HEK293 (cell line): ENCODE data around the gene MRPL9.

Source experiments
- CTCF ChIA-PET: fragments of 350-600 bp; formaldehyde crosslinking; extraction: SDS; loops from one replicate; lab custom pipeline; 2021; ENCODE audit warnings: antibody characterized with exemption; lab: Yijun Ruan, JAX
- POLR2A ChIA-PET: fragments of 300-600 bp; formaldehyde crosslinking; extraction: SDS; loops from one replicate; lab custom pipeline; 2020; ENCODE audit warnings: antibody characterized with exemption, inconsistent platforms; lab: Yijun Ruan, JAX
- H3K27ac ChIP-seq: fragments of 200-500 bp; sonication (Bioruptor generic); 2 replicates; pipeline ENCODE4 v1.5.1; 2014; ENCODE audit warnings: low read depth, low read length, control low read depth, inconsistent platforms; ENCODE audit errors: extremely low read depth
- H3K36me3 ChIP-seq, 2 experiments: fragments of 200-500 bp in 1 of 2; sonication (Bioruptor generic) in 1 of 2; 1 replicate in 1 of 2; 2 replicates in 1 of 2; pipeline ENCODE4 v1.5.1; 2014 to 2017; ENCODE audit warnings: inconsistent platforms in 2 of 2, low read length in 2 of 2; ENCODE audit not compliant: control insufficient read depth in 2 of 2, insufficient read depth in 1 of 2
- H3K4me1 ChIP-seq: fragments of 200-500 bp; sonication (Bioruptor generic); 2 replicates; pipeline ENCODE4 v1.5.1; 2014; ENCODE audit warnings: mild to moderate bottlenecking, low read length, inconsistent platforms; ENCODE audit not compliant: control insufficient read depth, insufficient read depth
- H3K4me3 ChIP-seq: 2 replicates; pipeline ENCODE4 v1.5.1; 2011; ENCODE audit warnings: low read depth, mild to moderate bottlenecking, control low read depth, low read length, moderate library complexity
- H3K9me3 ChIP-seq: fragments of 200-500 bp; sonication (Bioruptor generic); 2 replicates; pipeline ENCODE4 v1.5.1; 2014; ENCODE audit warnings: low read depth, low read length, inconsistent platforms; ENCODE audit not compliant: control insufficient read depth, insufficient read depth
- HOXC10 ChIP-seq: sonication (generic); formaldehyde crosslinking; IDR thresholded peaks from 2 replicates; pipeline ENCODE4 v1.8.1; 2023; ENCODE audit warnings: mild to moderate bottlenecking, missing genetic modification reagents
- PATZ1 ChIP-seq: fragments of 450-650 bp; formaldehyde crosslinking; IDR thresholded peaks from 2 replicates; pipeline ENCODE4 v1.5.1; 2016; ENCODE audit warnings: missing biosample characterization, missing genetic modification characterization
- PRDM10 ChIP-seq: fragments of 450-650 bp; formaldehyde crosslinking; IDR thresholded peaks from 2 replicates; pipeline ENCODE4 v1.5.1; 2016; ENCODE audit warnings: missing biosample characterization, missing genetic modification characterization
- REPIN1 ChIP-seq: fragments of 450-650 bp; formaldehyde crosslinking; IDR thresholded peaks from 2 replicates; pipeline ENCODE4 v1.5.1; 2017; ENCODE audit warnings: missing biosample characterization, missing genetic modification characterization, low read depth
- YY1 ChIP-seq: fragments of 450-650 bp; formaldehyde crosslinking; IDR thresholded peaks from 2 replicates; pipeline ENCODE4 v1.5.1; 2018; ENCODE audit warnings: missing biosample characterization, missing genetic modification characterization
- YY2 ChIP-seq: fragments of 450-650 bp; formaldehyde crosslinking; IDR thresholded peaks from 2 replicates; pipeline ENCODE4 v1.5.1; 2016; ENCODE audit warnings: missing biosample characterization, missing genetic modification characterization
- ZBTB11 ChIP-seq: fragments of 450-650 bp; formaldehyde crosslinking; conservative IDR thresholded peaks from 2 replicates; pipeline ENCODE4 v1.5.1; 2016; ENCODE audit warnings: low read depth, missing biosample characterization, missing genetic modification characterization
- ZBTB17 ChIP-seq: fragments of 450-650 bp; formaldehyde crosslinking; IDR thresholded peaks from 2 replicates; pipeline ENCODE4 v1.5.1; 2016; ENCODE audit warnings: missing biosample characterization, missing genetic modification characterization
- ZFHX2 ChIP-seq: fragments of 450-650 bp; formaldehyde crosslinking; conservative IDR thresholded peaks from 2 replicates; pipeline ENCODE4 v1.5.1; 2016; ENCODE audit warnings: missing biosample characterization, missing genetic modification characterization
- ZIC2 ChIP-seq: fragments of 450-650 bp; formaldehyde crosslinking; IDR thresholded peaks from 2 replicates; pipeline ENCODE4 v1.5.1; 2016; ENCODE audit warnings: missing biosample characterization, missing genetic modification characterization
- ZNF112 ChIP-seq: fragments of 450-650 bp; formaldehyde crosslinking; IDR thresholded peaks from 2 replicates; pipeline ENCODE4 v1.5.0; 2017; ENCODE audit warnings: missing biosample characterization, missing genetic modification characterization
- ZNF211 ChIP-seq: fragments of 450-650 bp; formaldehyde crosslinking; IDR thresholded peaks from 2 replicates; pipeline ENCODE4 v1.5.1; 2016; ENCODE audit warnings: low read depth, missing biosample characterization, missing genetic modification characterization
- ZNF37A ChIP-seq: fragments of 450-650 bp; IDR thresholded peaks from 2 replicates; pipeline ENCODE4 v1.5.1; 2018; ENCODE audit warnings: missing biosample characterization, missing genetic modification characterization
- ZNF48 ChIP-seq: fragments of 450-650 bp; formaldehyde crosslinking; IDR thresholded peaks from 2 replicates; pipeline ENCODE4 v1.5.1; 2016; ENCODE audit warnings: missing biosample characterization, missing genetic modification characterization
- ZNF521 ChIP-seq: fragments of 450-650 bp; formaldehyde crosslinking; IDR thresholded peaks from 2 replicates; pipeline ENCODE4 v1.5.1; 2017; ENCODE audit warnings: missing biosample characterization, mild to moderate bottlenecking, missing genetic modification characterization
- ZNF544 ChIP-seq: fragments of 450-650 bp; formaldehyde crosslinking; IDR thresholded peaks from 2 replicates; pipeline ENCODE4 v1.5.0; 2017; ENCODE audit warnings: missing biosample characterization, missing genetic modification characterization
- ZNF555 ChIP-seq: fragments of 450-650 bp; formaldehyde crosslinking; conservative IDR thresholded peaks from 2 replicates; pipeline ENCODE4 v1.5.1; 2017; ENCODE audit warnings: missing biosample characterization, mild to moderate bottlenecking, missing genetic modification characterization, inconsistent platforms
- ZNF629 ChIP-seq: fragments of 450-650 bp; formaldehyde crosslinking; IDR thresholded peaks from 2 replicates; pipeline ENCODE4 v1.5.1; 2017; ENCODE audit warnings: missing biosample characterization, missing genetic modification characterization
- ZNF639 ChIP-seq: fragments of 450-650 bp; formaldehyde crosslinking; IDR thresholded peaks from 2 replicates; pipeline ENCODE4 v1.5.1; 2016; ENCODE audit warnings: missing biosample characterization, missing genetic modification characterization
- ZNF670 ChIP-seq: fragments of 450-650 bp; formaldehyde crosslinking; IDR thresholded peaks from 2 replicates; pipeline ENCODE4 v1.5.1; 2016; ENCODE audit warnings: missing biosample characterization, missing genetic modification characterization, low read depth
- TF ChIP-seq, protein P1 (sequence below): fragments of 450-650 bp; formaldehyde crosslinking; IDR thresholded peaks from 2 replicates; pipeline ENCODE4 v1.5.1; 2017; ENCODE audit warnings: missing biosample characterization, mild to moderate bottlenecking, missing genetic modification characterization, moderate library complexity

The MRPL9 gene

GRCh38 chr1:151718011-151718431 lies 45.3 kb downstream of the MRPL9 start (continued):
- TF ChIP-seq ZNF211 (tag by site-specific recombination) = no peak
- TF ChIP-seq, protein P1, sequence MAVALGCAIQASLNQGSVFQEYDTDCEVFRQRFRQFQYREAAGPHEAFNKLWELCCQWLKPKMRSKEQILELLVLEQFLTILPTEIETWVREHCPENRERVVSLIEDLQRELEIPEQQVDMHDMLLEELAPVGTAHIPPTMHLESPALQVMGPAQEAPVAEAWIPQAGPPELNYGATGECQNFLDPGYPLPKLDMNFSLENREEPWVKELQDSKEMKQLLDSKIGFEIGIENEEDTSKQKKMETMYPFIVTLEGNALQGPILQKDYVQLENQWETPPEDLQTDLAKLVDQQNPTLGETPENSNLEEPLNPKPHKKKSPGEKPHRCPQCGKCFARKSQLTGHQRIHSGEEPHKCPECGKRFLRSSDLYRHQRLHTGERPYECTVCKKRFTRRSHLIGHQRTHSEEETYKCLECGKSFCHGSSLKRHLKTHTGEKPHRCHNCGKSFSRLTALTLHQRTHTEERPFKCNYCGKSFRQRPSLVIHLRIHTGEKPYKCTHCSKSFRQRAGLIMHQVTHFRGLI (tag by site-specific recombination) = no peak
- peak; percentile 30; the same call in 1 of the 2 replicates for TF ChIP-seq PRDM10 (tag by site-specific recombination)
- no peak for TF ChIP-seq ZNF629 (tag by site-specific recombination)
- TF ChIP-seq ZNF544 = no peak
- peak; percentile 36; the same call in 1 of the 2 replicates for TF ChIP-seq ZIC2 (tag by site-specific recombination)

DNA sequence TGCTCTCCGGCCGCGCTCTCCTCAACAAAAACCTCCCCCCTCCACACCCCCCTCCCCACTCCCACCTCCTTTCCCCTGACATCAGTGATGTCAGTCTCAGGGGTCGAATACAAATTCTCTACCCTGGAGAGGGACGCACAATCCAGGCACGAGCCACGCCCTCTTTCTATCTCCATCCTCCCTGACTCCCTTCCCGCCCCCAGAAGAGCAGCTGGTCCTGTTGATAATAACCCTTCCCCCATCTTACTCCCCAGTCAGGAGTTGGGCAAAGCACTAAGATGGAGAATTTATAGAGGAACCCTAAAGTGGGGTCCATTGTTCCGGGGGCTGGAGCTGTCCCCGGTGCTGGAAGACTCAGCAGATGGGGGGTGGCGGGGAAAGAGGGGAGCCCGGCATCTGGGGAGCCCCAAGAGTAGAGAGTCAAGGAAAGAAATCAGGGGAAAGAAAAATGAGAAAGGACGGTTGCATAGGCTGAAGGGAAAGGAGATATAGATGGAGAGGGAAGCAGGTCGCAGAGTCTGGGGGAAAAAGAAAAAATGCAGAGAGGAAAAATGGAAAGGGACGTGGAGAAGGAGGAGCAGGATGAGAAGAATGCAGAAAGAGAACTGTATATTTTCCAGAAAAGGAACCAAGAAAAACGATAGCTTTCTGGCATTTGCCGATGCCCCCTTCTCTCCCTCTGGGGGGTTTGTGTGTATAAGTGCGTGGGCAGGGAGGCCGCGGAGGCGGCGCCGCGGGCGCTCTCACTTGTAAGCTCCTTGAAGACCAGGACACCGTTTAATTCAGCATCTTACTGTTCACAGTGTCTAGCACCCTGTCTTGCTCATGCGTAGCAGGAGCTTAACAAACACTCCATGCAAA lies 46.3 kb downstream of the MRPL9 start, which contains the start of gene CELF3:
Gene CELF3 (minus strand): TSS at position 33 of the 861 bp plus-strand sequence. CDS start 783 bp downstream, outside the sequence.
- H3K9me3 ChIP-seq = no peaks in the 10 kb centered on the region
- no peaks in the 10 kb centered on the region for H3K36me3 ChIP-seq
- H3K4me3 ChIP-seq = peak within 1 kb of the TSS; percentile 3; the same call in 1 of the 2 replicates
- CTCF ChIA-PET = interaction anchor here (0.6 to 1.7 kb wide), 6 partner anchors 18 to 173 kb away, joined by 3 to 6 read pairs (median 4); no protein-coding TSS in a partner anchor
- no peaks in the 10 kb centered on the region for H3K4me1 ChIP-seq
- no peak within 1 kb of the TSS for H3K27ac ChIP-seq
- POLR2A ChIA-PET = interaction anchor here (0.6 to 1.4 kb wide), 3 partner anchors 115 to 222 kb away, joined by 4 to 7 read pairs (median 5); partner anchors contain the start of gene TUFT1
- TF ChIP-seq PATZ1 (peak; percentile 88), ZBTB17 (peak; percentile 76), ZNF112 (tag by site-specific recombination) (no peak), YY1 (tag by site-specific recombination) (peak; percentile 63), REPIN1 (no peak), HOXC10 (no peak), ZNF555 (tag by site-specific recombination) (no peak), ZFHX2 (tag by site-specific recombination) (peak; percentile 69), ZBTB11 (tag by site-specific recombination) (0 out of 2 replicates have a peak, but pooled peaks have one; percentile 40), ZNF670 (tag by site-specific recombination) (no peak), ZNF37A (no peak), ZNF639 (peak; percentile 35; the same call in 1 of the 2 replicates), YY2 (tag by site-specific recombination) (peak; percentile 43), ZNF48 (tag by site-specific recombination) (no peak), ZNF211 (tag by site-specific recombination) (no peak), ZNF521 (tag by site-specific recombination) (no peak)
